NCI-H446 treated with DMSO at 0.1 percent for 48 hours (cell line): ENCODE data around the gene FHIP2A.
"Not testable (repeated sequence)": the region's sequence is repeated elsewhere in the genome, so short reads cannot be mapped to it uniquely, and the experiment has no call there.

Experiments
- DNase-seq: peaks from one replicate; lab custom pipeline; 2025; lab: John Stamatoyannopoulos, UW

Gene FHIP2A

GRCh38 chr10:114819322-114819721 lies 2.3 kb upstream of the FHIP2A start:
- DNase-seq, result no peak

GRCh38 chr10:114821915-114822443 lies 399 bp downstream of the FHIP2A start:
- no peak for DNase-seq

GRCh38 chr10:114822444-114823076 lies 980 bp downstream of the FHIP2A start:
- no peak for DNase-seq

GRCh38 chr10:114823077-114823463 lies 1.5 kb downstream of the FHIP2A start:
- DNase-seq, result no peak

- no peak for DNase-seq
Measured at GRCh38 chr10:114824391-114824790, 2.8 kb downstream of the FHIP2A start.

- DNase-seq, result no peak
Measured at GRCh38 chr10:114825513-114826253, 4.1 kb downstream of the FHIP2A start.

- DNase-seq, result no peak
Measured at GRCh38 chr10:114829160-114829909, 7.8 kb downstream of the FHIP2A start.

GRCh38 chr10:114831186-114831867 lies 9.7 kb downstream of the FHIP2A start:
- DNase-seq, result no peak

GRCh38 chr10:114837690-114838089 lies 16.1 kb downstream of the FHIP2A start:
- no peak for DNase-seq

- DNase-seq, result no peak
Measured at GRCh38 chr10:114839901-114840300, 18.3 kb downstream of the FHIP2A start.

- no peak for DNase-seq
Measured at GRCh38 chr10:114845978-114846693, 24.6 kb downstream of the FHIP2A start.

- not testable (repeated sequence) for DNase-seq
Measured at GRCh38 chr10:114847517-114847916, 25.9 kb downstream of the FHIP2A start.

- DNase-seq, result no peak
Measured at GRCh38 chr10:114849674-114850073, 28.1 kb downstream of the FHIP2A start.

- no peak for DNase-seq
Measured at GRCh38 chr10:114850126-114850525, 28.5 kb downstream of the FHIP2A start.

GRCh38 chr10:114851336-114851735 lies 29.8 kb downstream of the FHIP2A start:
- no peak for DNase-seq

GRCh38 chr10:114852197-114852596 lies 30.6 kb downstream of the FHIP2A start:
- no peak for DNase-seq

GRCh38 chr10:114854906-114855305 lies 33.3 kb downstream of the FHIP2A start:
- DNase-seq, result no peak

- DNase-seq, result no peak
Measured at GRCh38 chr10:114855776-114856543, 34.4 kb downstream of the FHIP2A start.

- no peak for DNase-seq
Measured at GRCh38 chr10:114856544-114857287, 35.1 kb downstream of the FHIP2A start.

GRCh38 chr10:114857288-114857565 lies 35.6 kb downstream of the FHIP2A start:
- DNase-seq, result not testable (repeated sequence)
